ENCODE data around the gene RTP3. TPM values are rescaled to one million over a fixed set of nuclear protein-coding genes. Genes with fewer than 3 reads are reported as not detected.

Gene RTP3
- total and polyA plus RNA-seq, 2 of the 4 experiments (the other 2 are of a cell fraction), result 0.18 to 0.26 TPM

- dilution Hi-C loops (cut with HindIII; ENCODE audit: low sequenced_read_pairs, unreplicated experiment), result no loop called here
- intact Hi-C loops (cut with micrococcal nuclease), result no loop called here
- H4K8ac ChIP-seq (ENCODE audit: low read depth in 2 of 2, low read length in 2 of 2), result peak overlapping the region in 1 of 2 experiments; percentile 45; a peak in 2 of 4 replicates
- no peak overlapping the region for H3K9ac ChIP-seq (ENCODE audit: low read depth, low read length)
- H3K4me3 ChIP-seq (ENCODE audit: insufficient read depth, low read depth, low read length), result no peak overlapping the region
- H2AK5ac ChIP-seq (ENCODE audit: low read depth, low read length), result peak overlapping the region; percentile 77
- H2BK5ac ChIP-seq (ENCODE audit: low read depth, low read length, poor library complexity, severe bottlenecking), result peak overlapping the region; percentile 65
- peak overlapping the region; percentile 67; the same call in 1 of the 3 replicates for H2BK15ac ChIP-seq (ENCODE audit: low read depth, low read length)
- no peaks in the 10 kb centered on the region for H3K27me3 ChIP-seq (ENCODE audit: control insufficient read depth, insufficient read depth, low read length)
- in situ Hi-C loops (cut with MboI; ENCODE audit: low sequenced_read_pairs), result no loop called here
- H3K9me1 ChIP-seq (ENCODE audit: insufficient read depth, low read length), result peaks cover 12% of the 10 kb centered on the region
- H4K20me1 ChIP-seq (ENCODE audit: insufficient read depth, low read length), result no peaks in the 10 kb centered on the region
- ChIA-PET POLR2A (ENCODE audit: unreplicated experiment) (interaction anchor here (0.8 kb wide), 1 partner anchor 34 kb away, joined by 5 read pairs; no protein-coding TSS in a partner anchor), CTCF (interaction anchor here (1.5 kb wide), 1 partner anchor 29 kb away, joined by 3 read pairs; no protein-coding TSS in a partner anchor)
- peak overlapping the region; percentile 60; the same call in 1 of the 2 replicates for H3K14ac ChIP-seq (replicated peaks; ENCODE audit: low read depth, low read length)
- H3K79me1 ChIP-seq (ENCODE audit: low read depth in 1 of 2, low read length in 2 of 2), result no peaks in the 10 kb centered on the region
- peak overlapping the region; percentile 8 for H4K91ac ChIP-seq (ENCODE audit: insufficient read depth, low read depth, low read length)
- BruUV-seq (replicated peaks), result no TSS peak
- H3K18ac ChIP-seq (ENCODE audit: low read depth, low read length), result peak overlapping the region; percentile 48; the same call in 1 of the 2 replicates
- no peak overlapping the region for H2AK9ac ChIP-seq (replicated peaks; ENCODE audit: low read depth, low read length, poor library complexity)
- H2BK20ac ChIP-seq (ENCODE audit: low read depth, low read length), result peak overlapping the region; percentile 77
- H3K4me2 ChIP-seq (ENCODE audit: low read depth, low read length), result no peak overlapping the region
- peaks cover 2% of the 10 kb centered on the region; the same call in 1 of the 2 replicates for H3K36me3 ChIP-seq (ENCODE audit: control insufficient read depth, insufficient read depth, low read length)
- ATAC-seq (ENCODE audit: low read depth), result no peak
- H3K56ac ChIP-seq (ENCODE audit: extremely low read depth, insufficient read depth, low read length), result no peak overlapping the region
- no peak overlapping the region for H3K27ac ChIP-seq (ENCODE audit: insufficient read depth, low read length)
- peak overlapping the region; percentile 92 for H2BK120ac ChIP-seq (ENCODE audit: low read depth, low read length)
- H3K4me1 ChIP-seq (ENCODE audit: control insufficient read depth, insufficient read depth, low read length), result peaks cover 7% of the 10 kb centered on the region
- no peaks in the 10 kb centered on the region for H3K9me3 ChIP-seq (ENCODE audit: control insufficient read depth, insufficient read depth, low read length)
- no peak overlapping the region for H3K23ac ChIP-seq (ENCODE audit: low read depth, low read length)
- H4K5ac ChIP-seq (ENCODE audit: low read depth, low read length), result peak overlapping the region; percentile 59; the same call in 1 of the 2 replicates
- no peak overlapping the region for H2AFZ ChIP-seq (replicated peaks; ENCODE audit: low read length, poor library complexity)
- no CpG with 5 or more reads among the region's 2 CpGs for WGBS, 2 experiments (ENCODE audit: extremely low coverage in 2 of 2, insufficient read length in 1 of 2)
- TF ChIP-seq NFE2L2 (IDR thresholded peaks at IDR 0.05; ENCODE audit: low read depth, low read length), result no peak
- no peak for TF ChIP-seq SMC3 (IDR thresholded peaks at IDR 0.05; ENCODE audit: low read depth, low read length)
- TF ChIP-seq POLR2A (IDR thresholded peaks at IDR 0.05; ENCODE audit: low read depth, low read length), result no peak
- no peak for TF ChIP-seq CEBPB (IDR thresholded peaks at IDR 0.05; ENCODE audit: low read depth, low read length)
- no peak for TF ChIP-seq FOS (IDR thresholded peaks at IDR 0.05; ENCODE audit: low read depth, low read length)
- no peak for TF ChIP-seq MAFK (IDR thresholded peaks at IDR 0.05; ENCODE audit: low read depth, low read length)
- TF ChIP-seq MXI1 (IDR thresholded peaks at IDR 0.05; ENCODE audit: borderline replicate concordance, low read depth, low read length), result no peak
- TF ChIP-seq CHD1 (IDR thresholded peaks at IDR 0.05; ENCODE audit: low read depth, low read length), result no peak
- TF ChIP-seq BHLHE40 (IDR thresholded peaks at IDR 0.05; ENCODE audit: low read depth, low read length), result no peak
- TF ChIP-seq RCOR1 (IDR thresholded peaks at IDR 0.05; ENCODE audit: insufficient replicate concordance, low read length), result no peak
- no peak for TF ChIP-seq RFX5 (IDR thresholded peaks at IDR 0.05; ENCODE audit: low read depth, low read length)
- no peak for DNase-seq
- H3K4ac ChIP-seq (ENCODE audit: low read depth, low read length), result peak overlapping the region; percentile 55
These were observed 20.0 kb downstream of the RTP3 start for GRCh38 chr3:46517784-46518181.

Data from IMR-90 (cell line).